COLO668 (cell line): Measurements from ENCODE around the gene PITHD1.
"Not testable (repeated sequence)": the region's sequence is repeated elsewhere in the genome, so short reads cannot be mapped to it uniquely, and the experiment has no call there.

ENCODE experiments used
- DNase-seq: peaks from one replicate; lab custom pipeline; 2025; ENCODE audit not compliant: unreplicated experiment; lab: John Stamatoyannopoulos, UW

PITHD1 gene

DNA sequence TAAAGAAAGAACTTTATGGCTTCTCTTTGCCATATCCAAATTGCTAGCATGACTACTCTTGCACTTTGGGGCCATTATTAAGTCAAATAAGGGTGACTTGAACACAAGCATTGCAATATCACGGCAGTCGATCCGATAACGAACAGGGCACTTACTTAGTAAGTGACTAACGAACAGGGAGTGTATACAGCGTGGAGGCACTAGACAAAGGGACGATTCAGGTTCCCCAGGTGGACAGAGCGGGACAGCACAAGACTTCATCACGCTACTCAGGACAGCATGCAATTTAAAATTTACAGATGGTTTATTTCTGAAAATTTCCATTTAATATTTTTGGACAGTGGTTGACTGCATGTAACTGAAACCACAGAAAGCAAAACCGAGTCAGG, 5.4 kb upstream of the PITHD1 start:
- DNase-seq = no peak

DNA sequence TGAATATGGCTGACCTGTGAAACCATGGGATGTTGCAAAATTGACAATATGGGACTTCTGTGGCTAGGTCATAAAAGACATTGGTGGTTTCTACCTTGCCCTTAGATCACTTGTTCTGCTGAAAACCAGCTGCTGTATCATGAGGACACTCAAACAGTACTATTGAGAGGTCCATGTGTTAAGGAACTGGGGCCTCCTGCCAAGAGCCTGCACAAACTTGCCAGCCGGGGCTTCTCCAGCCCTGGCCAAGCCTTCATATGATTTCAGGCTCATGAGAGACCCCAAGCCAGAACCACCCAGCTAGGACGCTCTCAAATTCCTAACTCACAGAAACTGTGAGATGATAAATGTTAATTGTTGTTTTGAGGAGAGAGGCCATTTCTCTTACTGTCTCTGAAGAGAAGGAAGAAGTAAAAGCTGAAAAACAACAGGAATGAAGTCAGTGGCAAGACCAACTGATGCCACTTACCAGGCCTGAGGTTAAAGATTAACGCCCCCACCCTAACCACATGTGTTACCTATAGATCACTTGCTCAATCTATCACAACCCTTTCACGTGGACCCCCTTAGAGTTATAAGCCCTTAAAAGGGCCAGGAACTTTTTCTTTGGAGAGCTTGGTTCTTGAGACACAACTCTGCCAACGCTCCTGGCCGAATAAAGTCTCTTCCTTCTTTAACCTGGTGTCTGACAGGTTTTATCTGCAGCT, 3.9 kb upstream of the PITHD1 start:
- DNase-seq = no peak

DNA sequence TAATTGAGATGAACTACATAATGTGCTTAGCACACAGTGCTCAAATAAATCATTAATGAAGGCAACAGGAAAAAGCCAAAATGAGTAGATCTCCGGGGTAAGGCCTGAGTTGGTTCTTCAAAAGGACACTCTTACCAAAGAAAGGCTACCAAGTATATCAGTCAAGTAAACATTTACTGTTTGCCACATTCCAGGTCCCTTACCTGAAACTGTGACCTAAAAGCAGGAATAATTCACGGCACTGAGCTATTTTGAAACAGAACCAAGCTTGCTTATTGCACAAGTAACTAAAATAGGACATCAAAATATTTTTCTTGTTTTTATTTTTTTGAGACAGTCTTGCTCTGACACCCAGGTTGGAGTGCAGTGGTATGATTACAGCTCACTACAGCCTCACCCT, 2.0 kb upstream of the PITHD1 start:
- DNase-seq = no peak

DNA sequence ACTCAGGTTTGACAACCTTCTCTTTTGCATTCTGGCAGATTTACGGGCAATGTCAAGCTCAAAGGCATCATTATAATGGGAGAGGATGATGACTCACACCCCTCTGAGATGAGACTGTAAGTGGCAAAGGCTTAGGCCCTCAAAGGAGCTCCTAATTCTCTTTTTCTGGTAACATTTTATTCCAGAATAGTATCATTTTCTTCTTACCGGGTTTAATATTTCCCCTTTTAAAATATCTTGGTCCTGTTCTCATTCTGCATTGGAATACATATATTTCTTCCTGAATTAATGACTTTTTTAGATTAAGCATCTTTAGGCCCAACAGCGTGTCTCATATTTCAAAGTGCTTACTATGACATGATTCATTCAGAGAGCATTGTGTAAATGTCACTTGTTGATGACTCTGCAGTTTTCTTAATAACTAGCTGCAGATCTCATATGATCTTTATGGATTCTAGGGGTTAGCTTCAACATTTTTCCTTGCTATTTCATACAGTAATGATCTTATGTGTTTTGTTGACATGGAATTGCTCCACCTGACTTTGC, 1.7 kb downstream of the PITHD1 start:
- DNase-seq = peak; percentile 39

DNA sequence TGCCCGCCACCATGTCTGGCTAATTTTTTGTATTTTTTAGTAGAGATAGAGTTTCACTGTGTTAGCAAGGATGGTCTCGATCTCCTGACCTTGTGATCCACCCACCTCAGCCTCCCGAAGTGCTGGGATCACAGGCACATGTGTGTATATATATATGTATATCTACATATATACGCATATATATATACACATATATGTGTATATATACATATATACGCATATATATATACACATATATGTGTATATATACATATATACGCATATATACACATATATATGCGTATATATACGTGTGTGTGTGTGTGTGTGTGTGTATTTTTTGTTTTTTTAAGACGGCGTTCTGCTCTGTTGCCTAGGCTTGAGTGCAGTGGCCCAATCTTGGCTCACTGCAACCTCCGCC, 4.9 kb downstream of the PITHD1 start:
- DNase-seq = not testable (repeated sequence)

DNA sequence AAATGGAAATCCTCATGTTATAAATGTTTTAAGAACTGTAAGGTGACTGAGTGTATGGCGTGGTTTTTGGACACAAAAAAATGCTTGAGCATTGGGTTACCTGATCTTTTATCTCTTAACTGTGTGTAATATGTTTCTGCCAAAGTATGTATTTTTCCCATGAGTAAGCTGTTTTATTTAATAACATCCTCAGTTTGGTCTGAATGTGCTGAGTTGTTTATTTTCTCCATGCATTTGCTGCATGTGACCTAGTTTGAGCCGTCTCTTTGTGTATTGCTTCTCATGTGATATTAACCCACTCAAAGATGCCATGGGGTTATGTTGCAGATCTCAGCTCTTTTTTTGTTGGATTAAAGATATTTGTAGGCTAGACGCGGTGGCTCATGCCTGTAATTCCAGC, 6.6 kb downstream of the PITHD1 start:
- DNase-seq = no peak

DNA sequence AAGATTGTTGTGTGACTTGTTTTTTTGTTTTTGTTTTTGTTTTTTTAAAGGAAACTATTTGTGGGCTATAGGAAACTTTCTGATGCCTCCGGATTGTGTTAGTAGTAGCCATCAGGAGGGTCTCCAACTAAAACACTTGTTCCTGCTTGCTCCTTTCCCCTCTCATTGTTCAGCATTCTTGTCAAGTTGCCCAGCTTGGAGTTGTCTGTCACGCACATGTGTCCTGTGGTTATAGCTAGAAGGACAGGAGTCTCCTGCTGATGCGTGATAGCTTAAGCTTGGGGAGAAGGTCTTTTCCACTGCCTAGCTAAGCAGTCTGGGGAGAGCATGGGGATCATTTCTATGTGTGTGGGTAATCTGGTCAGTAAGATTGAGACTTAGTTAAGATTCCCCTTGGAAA, 9.5 kb downstream of the PITHD1 start:
- DNase-seq = no peak

DNA sequence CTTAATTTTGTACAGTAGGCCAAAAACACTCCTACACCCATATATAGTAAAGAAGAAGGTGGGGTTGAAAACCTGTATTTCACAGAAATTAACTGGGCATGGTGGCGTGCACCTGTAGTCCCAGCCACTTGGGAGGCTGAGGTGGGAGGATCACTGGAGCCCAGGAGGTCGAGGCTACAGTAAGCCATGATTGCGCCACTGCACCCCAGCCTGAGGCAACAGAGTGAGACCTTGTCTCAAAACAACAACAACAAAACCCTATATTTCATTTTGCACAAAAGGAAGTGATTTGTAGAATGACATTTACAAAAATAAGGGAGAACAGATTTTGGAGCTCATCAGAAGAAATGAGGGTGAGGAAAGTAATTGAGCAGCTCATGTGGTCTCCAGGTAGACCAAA, 10.5 kb downstream of the PITHD1 start:
- no peak for DNase-seq

DNA sequence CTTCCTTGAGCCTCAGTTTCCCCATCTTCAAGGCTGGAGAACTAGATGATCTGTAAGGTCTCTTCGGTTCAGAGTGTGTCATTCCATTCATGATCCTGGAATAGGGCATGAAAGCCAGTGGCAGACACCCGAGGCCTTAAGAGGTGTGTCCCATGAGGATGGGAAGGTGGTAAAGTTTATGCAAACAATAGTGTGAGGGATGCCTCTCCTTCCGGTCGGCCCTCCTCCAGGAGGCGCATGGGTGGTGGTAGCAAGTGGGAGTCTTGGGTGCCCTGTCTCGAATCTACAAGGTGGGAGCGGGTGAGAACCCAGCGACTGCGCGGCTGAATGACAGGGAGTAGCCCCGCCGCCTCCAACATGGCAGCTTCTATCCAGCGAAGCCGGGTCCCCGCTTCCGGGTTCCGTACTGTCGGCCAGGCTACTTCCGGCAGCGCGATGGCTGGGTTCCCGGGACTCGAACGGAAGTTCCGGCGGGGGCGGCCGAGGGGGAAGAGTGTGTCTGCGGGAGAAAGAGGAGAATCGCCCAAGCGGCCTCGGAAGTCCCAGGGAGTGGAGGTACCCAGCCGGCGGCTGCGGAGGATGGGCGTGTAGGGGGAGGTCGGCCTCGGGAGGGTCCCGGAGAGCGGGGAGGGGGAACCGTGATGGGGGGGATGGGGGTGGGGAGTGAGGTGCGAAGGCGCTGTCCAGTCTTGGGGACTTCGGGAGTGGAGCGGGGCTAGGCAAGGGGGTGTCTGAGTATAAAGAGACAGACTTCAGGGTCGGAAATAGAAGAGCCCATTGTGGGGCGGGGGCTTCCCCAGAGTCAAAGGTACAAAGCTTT, 12.7 kb downstream of the PITHD1 start, which contains the start of gene LYPLA2:
Gene LYPLA2 (plus strand): TSS at position 450 of the 820 bp plus-strand sequence. CDS start 1,538 bp downstream, outside the sequence.
- DNase-seq = peak; percentile 98

DNA sequence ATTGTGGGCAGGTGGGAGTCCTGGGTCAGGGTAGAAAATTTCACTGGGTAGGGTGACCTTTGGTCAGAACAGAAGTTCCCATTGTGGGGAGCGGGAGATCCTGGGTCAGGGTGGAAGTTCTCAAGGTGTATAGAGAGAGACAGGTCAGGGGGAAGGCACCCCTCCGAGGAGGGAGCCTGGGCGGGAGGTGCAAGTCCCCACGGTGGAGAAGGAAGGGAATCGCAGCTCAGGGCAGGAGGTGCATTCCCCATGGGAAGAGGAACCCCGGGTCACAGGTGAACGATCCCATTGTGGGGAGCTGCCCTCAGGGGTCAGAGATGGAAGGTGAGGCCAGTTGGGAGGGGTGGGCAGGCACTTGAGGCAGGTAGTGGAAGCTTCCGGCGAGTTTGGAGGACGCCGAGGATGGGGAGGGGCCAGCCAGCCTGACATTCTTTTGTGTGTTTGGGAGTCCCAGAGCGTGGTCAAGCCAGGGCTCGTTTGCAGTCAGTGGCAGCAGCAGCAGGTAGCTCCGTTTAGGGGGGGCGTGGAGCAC, 13.4 kb downstream of the PITHD1 start:
- peak; percentile 66 for DNase-seq

DNA sequence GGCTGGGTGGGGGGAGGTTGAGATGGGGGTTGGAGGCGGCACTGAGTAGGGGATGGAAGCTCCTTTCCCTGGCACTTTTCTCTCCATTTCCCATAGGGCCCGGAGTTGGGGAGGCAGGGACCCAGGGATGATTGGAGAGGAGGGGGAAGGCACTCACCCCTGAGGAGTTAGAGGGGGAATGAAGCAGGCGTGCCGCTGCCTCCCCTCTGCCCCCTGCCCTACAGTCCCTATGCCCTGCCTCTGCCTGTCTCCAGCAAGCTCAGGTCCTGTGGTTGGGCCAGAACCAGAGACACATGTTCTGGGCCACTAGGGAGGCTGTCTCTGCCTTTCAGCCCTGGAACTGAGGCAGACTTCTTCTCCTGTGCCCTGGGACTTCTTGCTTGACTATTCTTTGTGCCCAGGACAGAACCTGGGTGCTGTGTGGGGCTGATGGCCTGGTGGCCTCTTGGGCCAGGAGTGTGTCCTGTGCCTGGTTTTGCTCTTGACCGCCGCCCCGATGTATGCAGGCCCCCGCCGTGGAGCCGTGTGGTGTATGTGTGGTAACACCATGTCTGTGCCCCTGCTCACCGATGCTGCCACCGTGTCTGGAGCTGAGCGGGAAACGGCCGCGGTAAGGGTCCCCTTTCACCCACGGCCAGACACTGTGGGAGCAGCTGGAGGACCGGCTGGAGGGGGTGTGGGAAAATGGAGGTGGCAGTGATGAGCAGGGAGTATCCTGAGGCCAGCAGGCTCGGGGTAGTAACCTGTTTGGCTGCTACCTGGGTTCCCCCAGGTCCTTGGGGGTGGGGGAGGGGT, 14.1 kb downstream of the PITHD1 start:
- no peak for DNase-seq

DNA sequence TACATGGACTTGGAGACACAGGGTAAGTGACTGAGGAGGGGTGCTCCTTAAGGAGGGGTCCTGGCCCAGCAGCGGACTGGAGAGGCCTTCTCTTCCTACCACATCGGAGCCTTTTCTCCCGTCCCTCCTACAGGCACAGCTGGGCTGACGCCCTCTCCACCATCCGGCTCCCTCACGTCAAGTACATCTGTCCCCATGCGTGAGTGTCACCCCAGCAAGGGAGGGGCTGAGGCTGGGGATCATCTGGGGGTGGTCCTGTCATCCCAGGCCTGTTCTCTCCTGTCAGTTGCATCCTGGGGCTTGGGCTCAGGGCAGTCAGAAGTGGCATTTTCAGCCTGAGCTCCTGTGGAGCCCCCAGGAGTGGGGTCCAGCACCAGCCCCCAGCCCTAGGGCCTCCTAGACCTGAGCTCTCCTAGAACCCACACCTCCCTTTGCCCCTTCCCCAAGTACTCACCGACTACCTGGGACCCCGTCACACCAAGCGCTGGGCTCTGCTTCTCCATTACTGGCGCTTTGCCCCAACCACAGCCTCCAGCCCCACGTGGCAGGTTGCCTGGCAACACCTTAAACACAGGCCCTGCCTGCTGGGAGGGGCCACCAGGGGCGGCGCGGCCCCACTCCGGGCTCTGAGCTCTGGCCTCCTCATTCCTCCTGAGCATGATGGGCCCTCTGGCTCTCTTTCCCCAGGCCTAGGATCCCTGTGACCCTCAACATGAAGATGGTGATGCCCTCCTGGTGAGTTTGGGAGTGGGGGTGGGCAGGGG, 15.0 kb downstream of the PITHD1 start:
- DNase-seq = peak; percentile 85

DNA sequence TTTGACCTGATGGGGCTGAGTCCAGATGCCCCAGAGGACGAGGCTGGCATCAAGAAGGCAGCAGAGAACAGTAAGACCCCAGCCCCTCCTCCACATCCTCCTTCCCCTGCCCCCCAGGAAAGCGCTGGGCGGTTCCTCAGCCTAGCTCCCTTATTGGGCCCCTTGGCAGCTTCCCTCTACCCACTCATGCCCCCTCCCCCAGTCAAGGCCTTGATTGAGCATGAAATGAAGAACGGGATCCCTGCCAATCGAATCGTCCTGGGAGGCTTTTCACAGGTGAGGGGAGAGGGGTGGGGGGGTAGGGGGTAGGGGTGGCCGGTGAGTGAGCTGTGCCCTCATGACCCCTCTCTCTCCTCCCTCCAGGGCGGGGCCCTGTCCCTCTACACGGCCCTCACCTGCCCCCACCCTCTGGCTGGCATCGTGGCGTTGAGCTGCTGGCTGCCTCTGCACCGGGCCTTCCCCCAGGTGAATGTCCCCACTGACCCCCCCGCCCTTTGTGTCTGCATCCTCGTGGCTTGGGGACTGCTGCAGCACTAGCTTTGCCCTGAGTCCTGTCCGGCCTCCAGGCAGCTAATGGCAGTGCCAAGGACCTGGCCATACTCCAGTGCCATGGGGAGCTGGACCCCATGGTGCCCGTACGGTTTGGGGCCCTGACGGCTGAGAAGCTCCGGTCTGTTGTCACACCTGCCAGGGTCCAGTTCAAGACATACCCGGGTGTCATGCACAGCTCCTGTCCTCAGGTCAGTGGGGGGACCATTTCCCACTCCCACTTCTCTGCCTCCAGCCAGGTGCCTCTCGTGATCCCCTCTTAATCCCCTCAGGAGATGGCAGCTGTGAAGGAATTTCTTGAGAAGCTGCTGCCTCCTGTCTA, 15.9 kb downstream of the PITHD1 start:
- no peak for DNase-seq

DNA sequence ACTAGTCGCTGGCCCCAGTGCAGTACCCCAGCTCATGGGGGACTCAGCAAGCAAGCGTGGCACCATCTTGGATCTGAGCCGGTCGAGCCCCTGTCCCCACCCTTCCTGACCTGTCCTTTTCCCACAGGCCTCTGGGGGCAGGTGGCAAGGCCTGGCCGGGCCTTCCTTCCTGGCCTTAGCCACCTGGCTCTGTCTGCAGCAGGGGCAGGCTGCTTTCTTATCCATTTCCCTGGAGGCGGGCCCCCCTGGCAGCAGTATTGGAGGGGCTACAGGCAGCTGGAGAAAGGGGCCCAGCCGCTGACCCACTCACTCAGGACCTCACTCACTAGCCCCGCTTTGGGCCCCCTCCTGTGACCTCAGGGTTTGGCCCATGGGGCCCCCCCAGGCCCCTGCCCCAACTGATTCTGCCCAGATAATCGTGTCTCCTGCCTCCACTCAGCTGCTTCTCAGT, 16.5 kb downstream of the PITHD1 start:
- not testable (repeated sequence) for DNase-seq

DNA sequence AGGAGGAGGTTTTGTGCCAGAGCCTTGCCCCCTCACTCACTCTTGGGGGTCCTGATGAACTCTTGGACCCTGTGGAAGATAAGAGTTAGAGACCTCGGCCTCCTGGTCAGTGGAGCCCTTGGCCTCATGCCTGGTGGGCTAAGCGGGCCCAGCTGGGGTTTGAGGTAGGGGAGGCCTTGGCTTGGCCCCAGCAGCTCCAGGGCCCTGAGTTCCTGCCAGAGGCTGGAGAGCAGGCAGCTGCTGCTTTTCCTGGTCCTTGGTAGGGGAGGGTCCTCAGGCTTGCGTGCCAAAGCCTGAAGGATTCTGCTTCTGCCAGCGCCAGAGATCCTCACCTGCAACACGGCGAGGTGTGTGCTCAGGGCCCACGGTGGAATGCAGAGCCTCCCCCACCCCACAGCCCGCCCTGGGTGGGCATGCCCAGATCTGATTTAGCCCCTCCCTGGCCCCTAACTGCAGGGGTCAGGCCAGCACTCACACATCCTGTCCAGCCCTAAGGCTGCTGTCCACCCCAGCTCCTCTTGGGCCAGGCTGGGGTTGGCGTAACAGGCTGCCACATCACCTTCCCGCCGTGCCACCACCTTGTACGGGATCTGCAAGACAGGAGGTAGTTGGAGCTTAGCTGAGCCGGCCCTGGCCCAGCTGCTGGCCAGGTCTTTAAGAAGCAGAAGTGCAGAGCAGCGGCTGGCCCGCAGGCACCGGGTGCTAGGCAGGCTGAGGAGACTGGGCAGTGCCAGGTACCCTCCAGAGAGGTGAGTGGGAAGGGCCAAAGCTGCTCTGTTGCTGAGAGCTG, 17.7 kb downstream of the PITHD1 start:
- no peak for DNase-seq

DNA sequence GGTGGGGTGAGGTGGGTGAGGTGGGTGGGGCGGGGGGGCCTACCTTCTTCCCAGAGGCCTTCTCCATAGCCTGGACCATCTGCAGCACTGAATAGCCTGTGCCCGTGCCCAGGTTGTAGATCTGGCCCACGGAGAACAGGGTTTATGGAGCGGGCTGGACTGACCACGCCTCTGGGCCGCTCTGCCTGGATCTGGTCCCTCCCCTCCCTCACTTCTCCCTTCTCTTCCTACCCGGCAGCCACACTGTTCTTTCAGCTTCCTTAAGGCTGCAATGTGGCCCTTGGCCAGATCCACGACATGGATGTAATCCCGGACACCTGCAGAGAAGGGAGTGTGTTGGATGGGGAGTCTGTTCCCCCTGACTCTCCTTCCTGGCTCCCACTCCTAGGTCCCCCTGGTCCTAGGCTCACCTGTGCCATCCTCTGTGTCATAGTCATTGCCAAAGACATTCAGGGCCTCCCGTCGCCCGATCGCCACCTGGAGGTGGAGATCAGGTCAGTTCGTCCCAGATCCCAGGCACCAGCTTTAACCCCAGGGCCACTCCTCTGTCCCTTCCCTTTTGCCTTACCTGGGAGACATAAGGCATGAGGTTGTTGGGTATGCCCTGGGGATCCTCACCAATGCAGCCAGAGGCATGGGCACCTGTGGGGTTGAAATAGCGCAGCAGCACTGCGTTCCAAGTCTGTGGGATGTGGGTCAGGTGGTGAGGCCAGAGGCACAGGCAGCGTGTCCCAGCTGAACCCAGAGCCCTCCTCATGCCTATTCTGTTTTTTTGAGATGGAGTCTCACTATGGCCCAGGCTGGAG, 18.5 kb downstream of the PITHD1 start:
- no peak for DNase-seq
